C4-2B (cell line): ENCODE data around the gene NUDT12.

ENCODE experiments used
- CTCF ChIP-seq: fragments of 450-650 bp; conservative IDR thresholded peaks from 2 replicates; pipeline ENCODE4 v1.5.1; 2017; ENCODE audit warnings: mild to moderate bottlenecking
- ZFX ChIP-seq: fragments of 450-650 bp; IDR thresholded peaks from 2 replicates; pipeline ENCODE4 v1.6.1; 2017

- TF ChIP-seq CTCF (no peak), ZFX (no peak)
Observed at GRCh38 chr5:103542441-103542840, 20.1 kb downstream of the NUDT12 start.
